Transverse colon (tissue), 4 donors: ENCODE measurements around the gene CTR9. TPM values are rescaled to one million over a fixed set of nuclear protein-coding genes. Genes with fewer than 3 reads are reported as not detected.
"Not testable (repeated sequence)": the region's sequence is repeated elsewhere in the genome, so short reads cannot be mapped to it uniquely, and the experiment has no call there.

Experiments used
- DNase-seq: peaks from one replicate; pipeline ENCODE4 v3.0.0-alpha.2; 2019
- H3K27ac ChIP-seq, 4 donors: fragments of 200-600 bp; sonication (generic); 2 replicates each; pipeline ENCODE4 v1.5.1; 2016 to 2018; ENCODE audit warnings: inconsistent platforms in 4 of 4
- H3K27me3 ChIP-seq: fragments of 200-600 bp; sonication (generic); 2 replicates; pipeline ENCODE4 v1.5.1; 2017; ENCODE audit warnings: inconsistent platforms
- H3K36me3 ChIP-seq, 4 donors: fragments of 200-600 bp; sonication (generic); 2 replicates each; pipeline ENCODE4 v1.5.1; 2017 to 2019; ENCODE audit warnings: inconsistent platforms in 4 of 4
- H3K4me1 ChIP-seq, 4 donors: fragments of 200-600 bp; sonication (generic); 2 replicates each; pipeline ENCODE4 v1.5.1; 2017 to 2020; ENCODE audit warnings: inconsistent platforms in 4 of 4
- H3K4me3 ChIP-seq, 4 donors: fragments of 200-600 bp; sonication (generic); 1 replicate in 1 of 4; 2 replicates in 3 of 4; pipeline versions ENCODE4 v1.5.1 to v1.6.1; 2017 to 2019; ENCODE audit warnings: inconsistent platforms in 4 of 4
- H3K9me3 ChIP-seq, 2 donors: fragments of 200-600 bp; sonication (generic); 2 replicates each; pipeline ENCODE4 v1.5.1; 2017 to 2019; ENCODE audit warnings: inconsistent platforms in 2 of 2
- EP300 ChIP-seq: sonication (generic); formaldehyde crosslinking; IDR thresholded peaks from one replicate; pipeline ENCODE4 v1.6.1; 2017; ENCODE audit warnings: antibody characterized with exemption, low read depth
- POLR2A ChIP-seq: fragments of 450-650 bp; IDR thresholded peaks from one replicate; pipeline ENCODE4 v1.6.1; 2016; ENCODE audit warnings: antibody characterized with exemption, mild to moderate bottlenecking, moderate library complexity
- POLR2AphosphoS5 ChIP-seq, 3 donors: sonication (generic); formaldehyde crosslinking; IDR thresholded peaks; one replicate each; pipeline ENCODE4 v1.6.1; 2016; ENCODE audit warnings: antibody characterized with exemption in 3 of 3
- WGBS, 2 donors: methylation state at CpG; one replicate each; pipeline ENCODE4 v1.1.5; 2018; ENCODE audit warnings: low coverage in 1 of 2; 5-methylcytosine and 5-hydroxymethylcytosine counted together
- in situ Hi-C, 4 donors: fragments of 200-750 bp; cut with MboI; loops; one replicate each; pipeline versions ENCODE4 v1.15.0 to v1.15.1; 2017; ENCODE audit warnings: low sequenced_read_pairs in 3 of 4, low pct_ligation_motif_present in 1 of 4, low pct_unique_long_range_greater_than_20kb in 1 of 4
- intact Hi-C: fragments of 100-400 bp; cut with DNase I; formaldehyde crosslinking; loops from one replicate; pipeline ENCODE4 v1.15.1; 2023; ENCODE audit warnings: low total_unique reads
- total RNA-seq, 4 donors: library from RNA; depleted of rRNA; stranded (reverse); fragments of >200 nt; gene quantifications; one replicate each; pipeline ENCODE4 v1.1.0, GENCODE V29; 2016
- TF ChIP-seq, protein P1 (sequence below), 5 experiments: fragments of 200-600 bp in 3 of 5; fragments of 450-650 bp in 2 of 5; sonication (generic) in 3 of 5; IDR thresholded peaks; 1 replicate in 2 of 5; 2 replicates in 3 of 5; pipeline ENCODE4 v1.5.1; 2016 to 2017; ENCODE audit warnings: antibody characterized with exemption in 5 of 5, inconsistent platforms in 3 of 5, mild to moderate bottlenecking in 2 of 5, moderate library complexity in 1 of 5

The CTR9 gene
- total RNA-seq, 4 donors from 2014 or later: 21.3 to 41.2 (median 25.5) TPM

DNA sequence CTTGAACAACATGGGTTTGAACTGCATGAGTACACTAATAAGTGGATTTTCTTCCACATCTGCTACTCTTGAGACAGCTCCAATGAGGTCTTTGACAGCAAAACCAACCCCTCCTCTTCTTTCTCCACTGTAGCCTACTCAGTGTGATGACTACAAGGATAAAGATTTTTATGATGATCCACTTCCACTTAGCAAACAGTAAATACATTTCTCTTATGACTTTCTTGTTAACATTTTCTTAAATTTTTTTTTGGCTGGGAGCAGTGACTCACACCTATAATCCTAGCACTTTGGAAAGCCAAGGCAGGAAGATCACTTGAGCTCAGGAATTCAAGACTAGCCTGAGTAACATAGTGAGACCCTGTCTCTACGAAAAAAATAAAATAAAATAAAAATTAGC, 67.5 kb downstream of the CTR9 start:
- Histone ChIP-seq H3K36me3 (no peaks in the 10 kb centered on the region), H3K4me1 (peaks cover 0 to 6% (median 3%) of the 10 kb centered on the region in 4 donors), H3K27me3 (no peaks in the 10 kb centered on the region), H3K27ac (no peak overlapping the region), H3K9me3 (no peaks in the 10 kb centered on the region), H3K4me3 (no peak overlapping the region)
- TF ChIP-seq, protein P1, sequence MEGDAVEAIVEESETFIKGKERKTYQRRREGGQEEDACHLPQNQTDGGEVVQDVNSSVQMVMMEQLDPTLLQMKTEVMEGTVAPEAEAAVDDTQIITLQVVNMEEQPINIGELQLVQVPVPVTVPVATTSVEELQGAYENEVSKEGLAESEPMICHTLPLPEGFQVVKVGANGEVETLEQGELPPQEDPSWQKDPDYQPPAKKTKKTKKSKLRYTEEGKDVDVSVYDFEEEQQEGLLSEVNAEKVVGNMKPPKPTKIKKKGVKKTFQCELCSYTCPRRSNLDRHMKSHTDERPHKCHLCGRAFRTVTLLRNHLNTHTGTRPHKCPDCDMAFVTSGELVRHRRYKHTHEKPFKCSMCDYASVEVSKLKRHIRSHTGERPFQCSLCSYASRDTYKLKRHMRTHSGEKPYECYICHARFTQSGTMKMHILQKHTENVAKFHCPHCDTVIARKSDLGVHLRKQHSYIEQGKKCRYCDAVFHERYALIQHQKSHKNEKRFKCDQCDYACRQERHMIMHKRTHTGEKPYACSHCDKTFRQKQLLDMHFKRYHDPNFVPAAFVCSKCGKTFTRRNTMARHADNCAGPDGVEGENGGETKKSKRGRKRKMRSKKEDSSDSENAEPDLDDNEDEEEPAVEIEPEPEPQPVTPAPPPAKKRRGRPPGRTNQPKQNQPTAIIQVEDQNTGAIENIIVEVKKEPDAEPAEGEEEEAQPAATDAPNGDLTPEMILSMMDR (IDR thresholded peaks at IDR 0.05): no peak
- TF ChIP-seq EP300 (no peak), POLR2A (no peak), POLR2AphosphoS5 (IDR thresholded peaks at IDR 0.05) (no peak)
- WGBS, 2 donors: 60 to 79% methylated on average over 1 of the region's 1 CpG
- intact Hi-C loops: no loop called here
- no peak for DNase-seq
- in situ Hi-C loops: no loop called here

DNA sequence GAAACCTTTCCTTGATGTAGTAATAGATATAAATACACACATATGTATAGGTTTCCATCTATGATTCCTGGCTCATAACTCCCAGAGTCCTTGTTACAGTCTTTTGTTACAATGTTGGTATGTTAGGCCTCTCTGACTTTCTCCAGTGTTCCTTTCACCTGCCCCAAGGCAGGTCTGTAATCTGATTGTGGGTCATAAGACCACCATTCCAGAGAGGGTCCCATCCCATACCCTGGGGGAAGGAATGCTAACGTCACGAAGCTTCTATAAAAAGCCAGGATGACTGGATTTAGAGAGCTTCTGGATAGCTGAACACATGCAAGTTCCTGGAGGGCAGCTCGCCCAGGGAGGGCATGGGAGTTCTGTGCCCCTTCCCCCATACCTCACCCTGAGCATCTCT, 71.4 kb downstream of the CTR9 start:
- H3K4me3 ChIP-seq, H3K27me3 ChIP-seq, H3K27ac ChIP-seq, DNase-seq, intact Hi-C loops, H3K4me1 ChIP-seq, H3K36me3 ChIP-seq, in situ Hi-C loops, H3K9me3 ChIP-seq: not testable (repeated sequence)
- 89 to 100% methylated on average over 1 to 3 of the region's 3 CpGs for WGBS, 2 donors

DNA sequence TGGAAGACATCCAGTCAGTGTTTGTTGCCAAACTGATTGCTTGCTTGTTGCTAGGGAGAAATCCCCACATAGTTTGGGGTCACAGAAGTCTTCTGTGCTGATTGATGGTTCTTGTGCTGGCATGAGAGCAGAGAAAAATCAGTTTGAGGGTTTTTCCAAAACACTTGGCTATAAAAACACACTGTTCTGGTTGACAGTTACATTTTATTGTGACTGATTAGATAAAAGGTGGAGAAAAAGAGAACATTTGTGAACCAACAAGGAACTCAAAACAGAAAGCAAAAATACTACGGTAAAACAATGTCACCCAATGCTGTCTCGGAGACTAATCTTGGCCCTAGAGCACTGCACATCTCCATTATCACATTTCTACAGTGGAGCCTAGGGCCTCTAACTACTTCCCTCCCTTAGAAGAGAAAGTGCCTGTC, 72.1 kb downstream of the CTR9 start:
- DNase-seq: no peak
- Histone ChIP-seq H3K27ac (no peak overlapping the region), H3K4me3 (no peak overlapping the region), H3K27me3 (no peaks in the 10 kb centered on the region), H3K36me3 (no peaks in the 10 kb centered on the region), H3K4me1 (peaks cover 0 to 10% (median 3%) of the 10 kb centered on the region in 4 donors), H3K9me3 (no peaks in the 10 kb centered on the region)
- TF ChIP-seq EP300 (no peak), POLR2A (no peak), POLR2AphosphoS5 (IDR thresholded peaks at IDR 0.05) (no peak)
- TF ChIP-seq, protein P1 (IDR thresholded peaks at IDR 0.05): no peak
- 52 to 60% methylated on average over 2 of the region's 2 CpGs for WGBS, 2 donors
- in situ Hi-C loops (no loop called here), intact Hi-C loops (no loop called here)

GRCh38 chr11:10824888-10825287, 73.8 kb downstream of the CTR9 start:
- TF ChIP-seq, protein P1 (IDR thresholded peaks at IDR 0.05): no peak
- no peak for TF ChIP-seq POLR2AphosphoS5 (IDR thresholded peaks at IDR 0.05)
- TF ChIP-seq POLR2A: no peak
- no peak for TF ChIP-seq EP300
- Histone ChIP-seq H3K4me3 (no peak overlapping the region), H3K4me1 (peaks cover 0 to 10% (median 3%) of the 10 kb centered on the region in 4 donors), H3K9me3 (no peaks in the 10 kb centered on the region), H3K27ac (no peak overlapping the region), H3K36me3 (no peaks in the 10 kb centered on the region), H3K27me3 (no peaks in the 10 kb centered on the region)
- in situ Hi-C loops: no loop called here
- intact Hi-C loops: no loop called here
- WGBS, 2 donors: 65 to 78% methylated on average over 2 to 3 of the region's 3 CpGs
- DNase-seq: no peak

GRCh38 chr11:10828402-10828801, 77.4 kb downstream of the CTR9 start:
- no peak overlapping the region for H3K4me3 ChIP-seq
- no peaks in the 10 kb centered on the region for H3K36me3 ChIP-seq
- H3K27me3 ChIP-seq: no peaks in the 10 kb centered on the region
- DNase-seq: no peak
- H3K4me1 ChIP-seq: peaks cover 0 to 5% (median under 1%) of the 10 kb centered on the region in 4 donors
- H3K9me3 ChIP-seq: no peaks in the 10 kb centered on the region
- in situ Hi-C loops: no loop called here
- intact Hi-C loops: no loop called here
- TF ChIP-seq POLR2AphosphoS5 (IDR thresholded peaks at IDR 0.05) (no peak), EP300 (no peak), POLR2A (no peak)
- TF ChIP-seq, protein P1 (IDR thresholded peaks at IDR 0.05): no peak
- no peak overlapping the region for H3K27ac ChIP-seq
- 83 to 92% methylated on average over 1 to 2 of the region's 2 CpGs for WGBS, 2 donors
